GM18867 (cell line): ENCODE results near the gene TNNI3K.

Experiments used
- ATAC-seq: cut with Tn5 transposase; IDR thresholded peaks from one replicate; pipeline ENCODE4 v1.9.1; 2021; ENCODE audit warnings: mild to moderate bottlenecking, moderate library complexity; ENCODE audit not compliant: unreplicated experiment

The TNNI3K gene

GRCh38 chr1:74534241-74534640, 299.1 kb downstream of the TNNI3K start:
- ATAC-seq: no peak

GRCh38 chr1:74545821-74546220, 310.6 kb downstream of the TNNI3K start:
- ATAC-seq: no peak

GRCh38 chr1:74548961-74549750, 314.0 kb downstream of the TNNI3K start:
- ATAC-seq: no peak

- ATAC-seq: no peak
Observed at GRCh38 chr1:74549932-74550331, 314.7 kb downstream of the TNNI3K start.

GRCh38 chr1:74570797-74571492, 335.8 kb downstream of the TNNI3K start:
- no peak for ATAC-seq

- no peak for ATAC-seq
Observed at GRCh38 chr1:74571493-74571800, 336.3 kb downstream of the TNNI3K start.

GRCh38 chr1:74571891-74572290, 336.7 kb downstream of the TNNI3K start:
- no peak for ATAC-seq

GRCh38 chr1:74578101-74578500, 342.9 kb downstream of the TNNI3K start:
- ATAC-seq: no peak

GRCh38 chr1:74579425-74579824, 344.2 kb downstream of the TNNI3K start:
- ATAC-seq: peak; percentile 100

- ATAC-seq: no peak
Observed at GRCh38 chr1:74583397-74583796, 348.2 kb downstream of the TNNI3K start.

GRCh38 chr1:74584185-74584584, 349.0 kb downstream of the TNNI3K start:
- ATAC-seq: no peak

GRCh38 chr1:74586253-74586897, 351.2 kb downstream of the TNNI3K start:
- peak; percentile 49 for ATAC-seq

- no peak for ATAC-seq
Observed at GRCh38 chr1:74587888-74588287, 352.7 kb downstream of the TNNI3K start.

GRCh38 chr1:74590288-74590687, 355.1 kb downstream of the TNNI3K start:
- ATAC-seq: no peak

- ATAC-seq: no peak
Observed at GRCh38 chr1:74591949-74592348, 356.8 kb downstream of the TNNI3K start.

GRCh38 chr1:74592580-74593355, 357.6 kb downstream of the TNNI3K start:
- ATAC-seq: no peak
